ENCODE results near the gene ASAP3.

- no peak for TF ChIP-seq CTCF (conservative IDR thresholded peaks at IDR 0.05; ENCODE audit: low read length)
- TF ChIP-seq EZH2phosphoT487 (IDR thresholded peaks at IDR 0.05; ENCODE audit: borderline replicate concordance): no peak
Observed at GRCh38 chr1:23427550-23427949, 56.4 kb downstream of the ASAP3 start.
